ENCODE data around the gene HTR2A. TPM values are rescaled to one million over a fixed set of nuclear protein-coding genes. Genes with fewer than 3 reads are reported as not detected.

Gene HTR2A
- total RNA-seq, 1 donor from 2014 or later = 0.19 TPM

DNA sequence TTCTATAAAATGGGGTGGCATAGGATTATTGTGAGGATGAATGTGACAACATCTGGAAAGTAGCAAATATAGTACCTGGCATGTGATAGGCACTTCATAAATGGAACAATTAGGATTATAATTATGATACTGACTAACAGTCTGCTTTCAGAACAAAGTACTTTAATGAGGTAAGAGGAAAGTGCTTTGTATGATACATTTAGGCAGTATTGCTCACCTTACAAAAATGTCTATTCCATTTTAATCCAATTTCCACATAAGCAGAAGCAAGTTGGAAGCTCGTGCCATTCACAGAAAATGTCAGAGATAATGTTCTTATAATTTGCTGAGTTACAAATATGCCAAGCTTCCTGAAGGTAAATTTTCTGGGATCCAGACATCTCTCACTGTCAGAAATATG, 16.9 kb upstream of the HTR2A start:
- TF ChIP-seq EZH2phosphoT487 (IDR thresholded peaks at IDR 0.05) (no peak), EZH2 (IDR thresholded peaks at IDR 0.05) (no peak)
- TF ChIP-seq, protein P1, sequence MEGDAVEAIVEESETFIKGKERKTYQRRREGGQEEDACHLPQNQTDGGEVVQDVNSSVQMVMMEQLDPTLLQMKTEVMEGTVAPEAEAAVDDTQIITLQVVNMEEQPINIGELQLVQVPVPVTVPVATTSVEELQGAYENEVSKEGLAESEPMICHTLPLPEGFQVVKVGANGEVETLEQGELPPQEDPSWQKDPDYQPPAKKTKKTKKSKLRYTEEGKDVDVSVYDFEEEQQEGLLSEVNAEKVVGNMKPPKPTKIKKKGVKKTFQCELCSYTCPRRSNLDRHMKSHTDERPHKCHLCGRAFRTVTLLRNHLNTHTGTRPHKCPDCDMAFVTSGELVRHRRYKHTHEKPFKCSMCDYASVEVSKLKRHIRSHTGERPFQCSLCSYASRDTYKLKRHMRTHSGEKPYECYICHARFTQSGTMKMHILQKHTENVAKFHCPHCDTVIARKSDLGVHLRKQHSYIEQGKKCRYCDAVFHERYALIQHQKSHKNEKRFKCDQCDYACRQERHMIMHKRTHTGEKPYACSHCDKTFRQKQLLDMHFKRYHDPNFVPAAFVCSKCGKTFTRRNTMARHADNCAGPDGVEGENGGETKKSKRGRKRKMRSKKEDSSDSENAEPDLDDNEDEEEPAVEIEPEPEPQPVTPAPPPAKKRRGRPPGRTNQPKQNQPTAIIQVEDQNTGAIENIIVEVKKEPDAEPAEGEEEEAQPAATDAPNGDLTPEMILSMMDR (IDR thresholded peaks at IDR 0.05) = no peak
- H3K27me3 Mint-ChIP-seq (ENCODE audit: insufficient read depth, low read depth) = no peaks in the 10 kb centered on the region
- peaks cover 3% of the 10 kb centered on the region for H3K9me3 ChIP-seq (ENCODE audit: low read depth)

DNA sequence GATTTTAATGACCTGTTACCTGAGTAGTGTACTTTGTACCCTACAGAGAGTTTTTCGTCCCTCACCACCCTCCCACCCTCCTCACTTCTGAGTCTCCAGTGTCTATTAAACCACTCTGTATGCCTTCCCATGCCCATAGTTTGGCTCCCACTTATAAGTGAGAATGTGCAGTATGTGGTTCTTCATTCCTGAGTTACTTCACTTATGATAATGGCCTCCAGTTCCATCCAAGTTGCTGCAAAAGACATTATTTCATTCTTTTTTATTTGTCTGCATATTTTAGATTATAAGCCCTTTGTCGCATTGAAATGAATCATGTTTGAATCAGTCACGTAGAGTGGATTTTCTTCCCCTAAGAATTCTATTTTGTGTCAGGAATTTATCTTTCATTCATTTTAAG, 12.2 kb upstream of the HTR2A start:
- H3F3A ChIP-seq (ENCODE audit: low read depth) = no peaks in the 10 kb centered on the region
- H3K4me1 ChIP-seq = no peaks in the 10 kb centered on the region
- H3K27ac ChIP-seq = no peak overlapping the region
- H3K27ac Mint-ChIP-seq = no peak overlapping the region
- H3K4me3 ChIP-seq = no peak overlapping the region
- no peak overlapping the region for H3K9ac ChIP-seq
- H3K79me2 ChIP-seq (ENCODE audit: low read depth) = no peaks in the 10 kb centered on the region
- peaks cover 3% of the 10 kb centered on the region for H3K9me3 ChIP-seq (ENCODE audit: low read depth)
- no peak overlapping the region for H3K4me3 Mint-ChIP-seq
- no peak overlapping the region for H3K4me2 ChIP-seq
- no peak overlapping the region for H2AFZ ChIP-seq (replicated peaks)
- H3K27me3 Mint-ChIP-seq (ENCODE audit: insufficient read depth, low read depth) = no peaks in the 10 kb centered on the region
- H4K20me1 ChIP-seq (ENCODE audit: low read depth) = no peaks in the 10 kb centered on the region
- DNase-seq (ENCODE audit: low spot score) = no peak
- no peaks in the 10 kb centered on the region for H3K4me1 Mint-ChIP-seq
- no peaks in the 10 kb centered on the region for H3K27me3 ChIP-seq
- TF ChIP-seq, protein P1 (IDR thresholded peaks at IDR 0.05) = no peak
- TF ChIP-seq EZH2 (IDR thresholded peaks at IDR 0.05) (no peak), EZH2phosphoT487 (IDR thresholded peaks at IDR 0.05) (no peak)
- peaks cover 2% of the 10 kb centered on the region for H3K9me3 Mint-ChIP-seq
- no peaks in the 10 kb centered on the region for H3K36me3 ChIP-seq
- no peaks in the 10 kb centered on the region for H3K36me3 Mint-ChIP-seq

More for the DNA sequence above, 16.9 kb upstream of the HTR2A start:
- H3K36me3 ChIP-seq = no peaks in the 10 kb centered on the region
- no peaks in the 10 kb centered on the region for H4K20me1 ChIP-seq (ENCODE audit: low read depth)
- Mint-ChIP-seq H3K36me3 (no peaks in the 10 kb centered on the region), H3K27ac (no peak overlapping the region), H3K4me3 (no peak overlapping the region), H3K9me3 (peaks cover 2% of the 10 kb centered on the region), H3K4me1 (no peaks in the 10 kb centered on the region)
- no peaks in the 10 kb centered on the region for H3K4me1 ChIP-seq
- H3K4me3 ChIP-seq = no peak overlapping the region
- no peaks in the 10 kb centered on the region for H3F3A ChIP-seq (ENCODE audit: low read depth)
- H3K79me2 ChIP-seq (ENCODE audit: low read depth) = no peaks in the 10 kb centered on the region
- no peak overlapping the region for H3K4me2 ChIP-seq
- H2AFZ ChIP-seq (replicated peaks) = no peak overlapping the region
- no peak overlapping the region for H3K9ac ChIP-seq
- DNase-seq (ENCODE audit: low spot score) = no peak
- no peaks in the 10 kb centered on the region for H3K27me3 ChIP-seq
- H3K27ac ChIP-seq = no peak overlapping the region

DNA sequence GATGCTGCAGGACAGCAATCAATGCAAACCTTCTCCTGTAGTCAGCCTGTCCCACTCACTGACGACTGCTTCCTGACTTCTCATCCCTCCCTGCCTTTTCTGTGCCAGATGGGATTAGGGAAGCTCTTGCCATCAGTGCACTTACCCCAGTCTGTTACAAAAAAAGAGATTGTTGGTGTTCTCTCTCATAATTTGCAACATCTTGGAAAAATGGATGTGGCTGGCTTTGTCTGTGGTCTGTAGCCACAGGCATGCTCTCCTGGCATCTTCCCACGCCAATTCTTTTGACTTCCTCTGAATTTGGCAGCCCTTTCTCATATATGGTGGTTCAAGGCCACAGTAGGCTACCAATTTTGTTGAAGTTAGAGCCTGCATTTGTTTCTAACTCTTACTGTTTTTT, 11.6 kb upstream of the HTR2A start:
- no peak overlapping the region for H3K4me3 Mint-ChIP-seq
- Histone ChIP-seq H3K4me1 (no peaks in the 10 kb centered on the region), H3K9me3 (ENCODE audit: low read depth) (peaks cover 3% of the 10 kb centered on the region), H4K20me1 (ENCODE audit: low read depth) (no peaks in the 10 kb centered on the region), H3K9ac (no peak overlapping the region), H3K79me2 (ENCODE audit: low read depth) (no peaks in the 10 kb centered on the region), H3K36me3 (no peaks in the 10 kb centered on the region), H2AFZ (replicated peaks) (peak overlapping the region; percentile 28), H3K4me2 (no peak overlapping the region), H3K27me3 (no peaks in the 10 kb centered on the region), H3F3A (ENCODE audit: low read depth) (no peaks in the 10 kb centered on the region), H3K27ac (no peak overlapping the region), H3K4me3 (no peak overlapping the region)
- no peak overlapping the region for H3K27ac Mint-ChIP-seq
- TF ChIP-seq EZH2phosphoT487 (IDR thresholded peaks at IDR 0.05) (no peak), EZH2 (IDR thresholded peaks at IDR 0.05) (no peak)
- TF ChIP-seq, protein P1 (IDR thresholded peaks at IDR 0.05) = no peak
- H3K4me1 Mint-ChIP-seq = no peaks in the 10 kb centered on the region
- H3K36me3 Mint-ChIP-seq = no peaks in the 10 kb centered on the region
- no peaks in the 10 kb centered on the region for H3K27me3 Mint-ChIP-seq (ENCODE audit: insufficient read depth, low read depth)
- no peak for DNase-seq (ENCODE audit: low spot score)
- H3K9me3 Mint-ChIP-seq = peaks cover 2% of the 10 kb centered on the region

Measured in neural progenitor cell (in vitro differentiated cells).